Vagina (tissue), 2 donors: ENCODE results near the gene ARHGAP8.

Experiments
- CTCF ChIP-seq, 3 experiments: fragments of 450-650 bp in 2 of 3; fragments of 200-600 bp in 1 of 3; sonication (generic) in 1 of 3; IDR thresholded peaks; one replicate each; pipeline ENCODE4 v1.5.1; 2017 to 2019; ENCODE audit warnings: antibody characterized with exemption in 3 of 3, mild to moderate bottlenecking in 2 of 3, moderate library complexity in 2 of 3
- POLR2AphosphoS5 ChIP-seq, 2 donors: sonication (generic); formaldehyde crosslinking; IDR thresholded peaks; one replicate each; pipeline ENCODE4 v1.9.0; 2017; ENCODE audit warnings: antibody characterized with exemption in 2 of 2, mild to moderate bottlenecking in 2 of 2, low read depth in 1 of 2; ENCODE audit not compliant: insufficient read depth in 1 of 2

- TF ChIP-seq CTCF (IDR thresholded peaks at IDR 0.05) = no peak
- TF ChIP-seq POLR2AphosphoS5 (IDR thresholded peaks at IDR 0.05; ENCODE audit: insufficient read depth in 1 of 2, low read depth in 1 of 2) = no peak
Measured at GRCh38 chr22:44723801-44724200, 28.6 kb upstream of the ARHGAP8 start.
